Spleen (tissue), 11 donors: ENCODE measurements around the gene NFATC2. TPM values are rescaled to one million over a fixed set of nuclear protein-coding genes. Genes with fewer than 3 reads are reported as not detected.

Experiments
- DNase-seq: peaks from one replicate; pipeline ENCODE4 v3.0.0-alpha.2; 2020
- H3K27ac ChIP-seq, 8 donors: fragments of 200-600 bp; sonication (generic) in 7 of 8; 1 replicate in 4 of 8; 2 replicates in 4 of 8; pipeline versions ENCODE4 v1.5.0 to v1.8.0; 2016 to 2021; ENCODE audit warnings: inconsistent platforms in 4 of 8, mild to moderate bottlenecking in 4 of 8, moderate library complexity in 1 of 8
- H3K27me3 ChIP-seq, 7 donors: fragments of 200-600 bp; sonication (generic) in 6 of 7; replicated peaks in 1 of 7; 1 replicate in 4 of 7; 2 replicates in 3 of 7; pipeline versions ENCODE4 v1.5.0 to v1.8.0; 2016 to 2021; ENCODE audit warnings: inconsistent platforms in 3 of 7, mild to moderate bottlenecking in 1 of 7
- H3K36me3 ChIP-seq, 6 donors: fragments of 200-600 bp; sonication (generic) in 5 of 6; 1 replicate in 4 of 6; 2 replicates in 2 of 6; pipeline versions ENCODE4 v1.5.0 to v1.8.0; 2016 to 2021; ENCODE audit warnings: inconsistent platforms in 2 of 6
- H3K4me1 ChIP-seq, 6 donors: fragments of 200-600 bp; sonication (generic) in 5 of 6; 1 replicate in 3 of 6; 2 replicates in 3 of 6; pipeline versions ENCODE4 v1.5.0 to v1.8.0; 2016 to 2021; ENCODE audit warnings: inconsistent platforms in 3 of 6
- H3K4me3 ChIP-seq, 8 donors: fragments of 200-600 bp; sonication (generic) in 7 of 8; 1 replicate in 4 of 8; 2 replicates in 4 of 8; pipeline versions ENCODE4 v1.5.0 to v1.8.0; 2016 to 2021; ENCODE audit warnings: inconsistent platforms in 4 of 8, mild to moderate bottlenecking in 4 of 8, moderate library complexity in 2 of 8
- H3K9me3 ChIP-seq, 8 donors: fragments of 200-600 bp; sonication (generic) in 7 of 8; 1 replicate in 4 of 8; 2 replicates in 4 of 8; pipeline versions ENCODE4 v1.5.0 to v1.8.0; 2016 to 2021; ENCODE audit warnings: inconsistent platforms in 4 of 8
- POLR2A ChIP-seq, 3 donors: fragments of 450-650 bp; IDR thresholded peaks; one replicate each; pipeline ENCODE4 v1.5.1; 2017; ENCODE audit warnings: antibody characterized with exemption in 3 of 3, mild to moderate bottlenecking in 1 of 3
- POLR2AphosphoS5 ChIP-seq, 3 donors: sonication (generic); formaldehyde crosslinking; IDR thresholded peaks; one replicate each; pipeline ENCODE4 v1.5.1; 2017; ENCODE audit warnings: antibody characterized with exemption in 3 of 3
- WGBS, 5 donors: extraction: QIAGEN DNeasy Blood & Tissue Kit in 3 of 5; methylation state at CpG; one replicate each; pipeline versions ENCODE4 v1.1.5 to v1.1.7; 2013 to 2018; 5-methylcytosine and 5-hydroxymethylcytosine counted together
- intact Hi-C: fragments of 100-400 bp; cut with DNase I; formaldehyde crosslinking; loops from one replicate; pipeline ENCODE4 v1.15.0; 2023; ENCODE audit warnings: low total_unique reads
- polyA plus RNA-seq, 3 donors: library from polyadenylated mRNA; stranded (reverse); fragments of 200-250 nt; gene quantifications; one replicate each; pipeline ENCODE4 v1.2.1, GENCODE V29; 2013
- total RNA-seq, 7 donors: library from RNA; depleted of rRNA in 3 of 7; stranded (reverse); fragments of >200 nt in 3 of 7; fragmentation: NEBNext Ultra II Directional in 4 of 7; extraction: Animal tissue kit (Norgen Biotek cat#: 25700) in 4 of 7; gene quantifications; one replicate each; pipeline versions ENCODE4 v1.1.0 to v1.2.1, GENCODE V29; 2016 to 2021
- TF ChIP-seq, protein P1 (sequence below), 11 experiments: fragments of 200-600 bp in 7 of 11; fragments of 450-650 bp in 4 of 11; sonication (generic) in 4 of 11; IDR thresholded peaks in 8 of 11; conservative IDR thresholded peaks in 3 of 11; 1 replicate in 7 of 11; 2 replicates in 4 of 11; pipeline versions ENCODE4 v1.4.0 to v1.8.0; 2016 to 2021; ENCODE audit warnings: antibody characterized with exemption in 11 of 11, inconsistent platforms in 4 of 11, mild to moderate bottlenecking in 1 of 11
- donor health status: healthy with polysubstance abuse.
- donor health status: DM: no; HTN: no; CAD: no; lungs with moderate emphysema.
- donor health status: DM: no; HTN: no; CAD: no.
- donor health status: Bipolar disorder and iron deficiency.
- donor health status: healthy.
- donor health status: DM: no; HTN: no; CAD: no.
- donor health status: DM: yes; HTN: yes; CAD: no.

The NFATC2 gene
- total and polyA plus RNA-seq, 10 donors, result 6.5 to 42.9 (median 34.5) TPM

DNA sequence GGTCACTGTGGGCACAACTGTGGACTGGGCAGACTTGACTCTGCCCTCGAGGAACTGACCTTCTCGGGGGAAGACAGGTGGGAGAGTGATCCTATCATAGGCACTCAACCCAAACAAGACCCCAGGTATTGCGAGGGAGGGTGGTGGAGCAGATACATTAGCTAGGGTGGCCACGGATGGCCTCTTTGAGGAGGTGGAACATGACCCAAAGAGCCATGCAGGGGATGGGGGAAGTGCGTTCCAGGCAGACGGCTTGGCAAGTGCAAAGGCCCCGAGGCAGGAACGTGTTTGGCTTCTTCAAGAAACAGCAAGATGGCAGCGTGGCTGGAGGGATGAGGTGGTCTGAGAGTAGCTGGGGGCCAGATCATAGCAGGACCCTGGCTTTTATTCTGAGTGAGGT lies 167.6 kb downstream of the NFATC2 start:
- Histone ChIP-seq H3K27ac (no peak overlapping the region), H3K36me3 (no peaks in the 10 kb centered on the region), H3K4me1 (peaks cover 0 to 27% (median 10%) of the 10 kb centered on the region in 6 donors), H3K9me3 (no peaks in the 10 kb centered on the region), H3K4me3 (no peak overlapping the region), H3K27me3 (no peaks in the 10 kb centered on the region)
- TF ChIP-seq POLR2A (IDR thresholded peaks at IDR 0.05) (no peak), POLR2AphosphoS5 (IDR thresholded peaks at IDR 0.05) (no peak)
- TF ChIP-seq, protein P1, sequence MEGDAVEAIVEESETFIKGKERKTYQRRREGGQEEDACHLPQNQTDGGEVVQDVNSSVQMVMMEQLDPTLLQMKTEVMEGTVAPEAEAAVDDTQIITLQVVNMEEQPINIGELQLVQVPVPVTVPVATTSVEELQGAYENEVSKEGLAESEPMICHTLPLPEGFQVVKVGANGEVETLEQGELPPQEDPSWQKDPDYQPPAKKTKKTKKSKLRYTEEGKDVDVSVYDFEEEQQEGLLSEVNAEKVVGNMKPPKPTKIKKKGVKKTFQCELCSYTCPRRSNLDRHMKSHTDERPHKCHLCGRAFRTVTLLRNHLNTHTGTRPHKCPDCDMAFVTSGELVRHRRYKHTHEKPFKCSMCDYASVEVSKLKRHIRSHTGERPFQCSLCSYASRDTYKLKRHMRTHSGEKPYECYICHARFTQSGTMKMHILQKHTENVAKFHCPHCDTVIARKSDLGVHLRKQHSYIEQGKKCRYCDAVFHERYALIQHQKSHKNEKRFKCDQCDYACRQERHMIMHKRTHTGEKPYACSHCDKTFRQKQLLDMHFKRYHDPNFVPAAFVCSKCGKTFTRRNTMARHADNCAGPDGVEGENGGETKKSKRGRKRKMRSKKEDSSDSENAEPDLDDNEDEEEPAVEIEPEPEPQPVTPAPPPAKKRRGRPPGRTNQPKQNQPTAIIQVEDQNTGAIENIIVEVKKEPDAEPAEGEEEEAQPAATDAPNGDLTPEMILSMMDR (IDR thresholded peaks at IDR 0.05 in 8 of 11, conservative IDR thresholded peaks at IDR 0.05 in 3 of 11), result no peak
- intact Hi-C loops, result loop anchor here (10.0 kb wide), 1 partner anchor 250 kb away; no protein-coding TSS in a partner anchor
- WGBS, 5 donors, result 92 to 97% (median 93%) methylated on average over 8 to 9 of the region's 9 CpGs
- peak; percentile 67 for DNase-seq

DNA sequence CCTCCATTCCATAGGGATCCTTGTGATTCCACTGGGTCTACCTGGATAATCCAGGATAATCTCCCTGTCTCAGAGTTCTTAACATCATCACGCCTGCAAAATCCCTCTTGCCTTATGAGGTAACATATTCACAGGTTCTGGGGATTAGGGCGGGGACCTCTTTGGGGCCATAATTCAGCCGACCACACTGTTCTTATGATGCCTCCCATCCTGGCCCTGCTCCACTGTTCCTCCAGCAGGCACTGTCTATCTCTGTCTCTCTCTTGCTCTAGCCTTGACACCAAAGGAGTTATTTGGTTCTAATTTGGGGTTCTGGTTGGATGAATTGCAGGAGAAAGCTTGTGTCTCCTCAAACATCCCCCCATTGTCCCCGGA lies 168.1 kb downstream of the NFATC2 start:
- no peaks in the 10 kb centered on the region for H3K27me3 ChIP-seq
- H3K36me3 ChIP-seq, result no peaks in the 10 kb centered on the region
- intact Hi-C loops, result loop anchor here (10.0 kb wide), 1 partner anchor 250 kb away; no protein-coding TSS in a partner anchor
- peaks cover 0 to 27% (median 10%) of the 10 kb centered on the region in 6 donors for H3K4me1 ChIP-seq
- TF ChIP-seq, protein P1 (IDR thresholded peaks at IDR 0.05 in 8 of 11, conservative IDR thresholded peaks at IDR 0.05 in 3 of 11), result no peak
- TF ChIP-seq POLR2AphosphoS5 (IDR thresholded peaks at IDR 0.05) (no peak), POLR2A (IDR thresholded peaks at IDR 0.05) (no peak)
- DNase-seq, result peak; percentile 11
- peak overlapping the region in 4 of 8 donors; percentile 3 to 63 (median 22) for H3K27ac ChIP-seq
- no peaks in the 10 kb centered on the region for H3K9me3 ChIP-seq
- WGBS, 5 donors, result 83 to 91% (median 87%) methylated on average over 4 of the region's 4 CpGs
- H3K4me3 ChIP-seq, result no peak overlapping the region

DNA sequence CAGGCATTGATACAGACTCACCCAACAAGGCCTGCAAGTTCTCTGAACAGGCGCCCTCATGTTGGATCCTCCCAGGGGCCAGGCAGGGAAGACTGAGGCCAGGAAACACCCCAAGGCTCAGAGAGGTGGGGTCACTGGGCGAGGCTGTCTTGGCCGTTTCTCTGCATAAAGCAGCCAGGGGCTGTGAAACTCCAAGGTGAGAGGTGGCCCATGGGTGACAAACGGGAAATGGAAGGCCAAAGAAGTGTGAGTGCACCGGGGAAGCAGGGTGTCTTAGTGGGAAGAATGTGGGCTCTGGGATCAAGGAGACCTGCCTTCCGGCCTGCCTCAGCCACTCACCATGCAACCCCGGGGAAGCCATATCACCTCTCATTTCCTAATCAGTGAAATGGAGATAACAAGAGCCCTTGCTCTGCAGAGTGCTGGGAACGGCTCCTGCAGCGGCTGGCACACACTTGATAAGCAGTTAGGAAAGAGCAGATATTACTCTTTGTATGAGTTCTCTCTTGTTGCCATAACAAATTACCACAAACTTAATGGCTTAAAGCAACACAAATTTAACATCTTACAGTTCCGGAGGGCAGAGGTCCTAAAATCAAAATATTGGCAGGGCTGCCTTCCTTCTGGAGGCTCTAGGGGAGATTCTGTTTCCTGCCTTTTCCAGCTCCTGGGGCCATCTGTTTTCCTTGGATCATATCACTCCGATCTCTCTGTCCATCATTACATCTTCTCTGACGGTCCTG lies 168.6 kb downstream of the NFATC2 start:
- DNase-seq, result peak; percentile 76
- Histone ChIP-seq H3K36me3 (no peaks in the 10 kb centered on the region), H3K27ac (peak overlapping the region in 4 of 8 donors; percentile 11 to 63 (median 43)), H3K9me3 (no peaks in the 10 kb centered on the region), H3K4me3 (no peak overlapping the region), H3K27me3 (no peaks in the 10 kb centered on the region), H3K4me1 (peaks cover 0 to 27% (median 10%) of the 10 kb centered on the region in 6 donors)
- TF ChIP-seq POLR2A (IDR thresholded peaks at IDR 0.05), result no peak
- TF ChIP-seq, protein P1 (IDR thresholded peaks at IDR 0.05 in 8 of 11, conservative IDR thresholded peaks at IDR 0.05 in 3 of 11), result no peak
- TF ChIP-seq POLR2AphosphoS5 (IDR thresholded peaks at IDR 0.05), result peak in 2 of 3 donors; percentile 42 to 73
- 57 to 76% (median 62%) methylated on average over 10 to 12 of the region's 12 CpGs for WGBS, 5 donors
- intact Hi-C loops, result loop anchor here (2.0 to 10.0 kb wide), 2 partner anchors 221 to 251 kb away; no protein-coding TSS in a partner anchor

DNA sequence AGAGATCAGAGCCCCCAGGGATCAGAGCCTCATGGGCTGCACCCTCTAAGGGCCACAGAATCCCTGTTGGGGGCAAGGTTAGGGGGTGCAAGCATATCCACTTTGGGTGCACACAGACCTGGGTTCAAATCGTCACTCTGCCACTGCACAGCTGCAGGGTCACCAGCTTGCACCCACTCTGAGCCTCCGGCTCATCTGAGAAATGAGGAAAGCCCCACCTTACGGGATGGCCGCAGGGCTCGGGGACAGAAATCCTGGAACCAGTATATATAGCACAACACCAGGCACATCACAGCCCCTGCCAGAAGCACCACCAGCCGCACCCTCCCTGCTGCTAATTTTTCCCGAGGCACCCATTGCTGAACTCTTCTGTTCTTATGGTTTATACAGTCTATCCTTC lies 169.6 kb downstream of the NFATC2 start:
- WGBS, 5 donors, result 71 to 82% (median 74%) methylated on average over 7 of the region's 7 CpGs
- TF ChIP-seq, protein P1 (IDR thresholded peaks at IDR 0.05 in 8 of 11, conservative IDR thresholded peaks at IDR 0.05 in 3 of 11), result no peak
- TF ChIP-seq POLR2AphosphoS5 (IDR thresholded peaks at IDR 0.05), result no peak
- no peak for TF ChIP-seq POLR2A (IDR thresholded peaks at IDR 0.05)
- H3K9me3 ChIP-seq, result no peaks in the 10 kb centered on the region
- H3K4me1 ChIP-seq, result peaks cover 0 to 27% (median 10%) of the 10 kb centered on the region in 6 donors
- no peak overlapping the region for H3K27ac ChIP-seq
- intact Hi-C loops, result loop anchor here (2.0 to 10.0 kb wide), 2 partner anchors 222 to 252 kb away; no protein-coding TSS in a partner anchor
- no peaks in the 10 kb centered on the region for H3K36me3 ChIP-seq
- no peak overlapping the region for H3K4me3 ChIP-seq
- no peaks in the 10 kb centered on the region for H3K27me3 ChIP-seq
- DNase-seq, result peak; percentile 47
